ENCODE measurements around the gene KDM4D. TPM values are rescaled to one million over a fixed set of nuclear protein-coding genes. Genes with fewer than 3 reads are reported as not detected.
A peak's percentile ranks its signal among the peaks of the same experiment; 100 is the strongest.

KDM4D gene
- polyA plus RNA-seq, 1 of the 3 experiments (the other 2 are of a cell fraction), result 1.2 TPM

- POLR2A ChIA-PET, result no interaction called here
Observed at GRCh38 chr11:94934846-94935245, 38.7 kb upstream of the KDM4D start.

DNA sequence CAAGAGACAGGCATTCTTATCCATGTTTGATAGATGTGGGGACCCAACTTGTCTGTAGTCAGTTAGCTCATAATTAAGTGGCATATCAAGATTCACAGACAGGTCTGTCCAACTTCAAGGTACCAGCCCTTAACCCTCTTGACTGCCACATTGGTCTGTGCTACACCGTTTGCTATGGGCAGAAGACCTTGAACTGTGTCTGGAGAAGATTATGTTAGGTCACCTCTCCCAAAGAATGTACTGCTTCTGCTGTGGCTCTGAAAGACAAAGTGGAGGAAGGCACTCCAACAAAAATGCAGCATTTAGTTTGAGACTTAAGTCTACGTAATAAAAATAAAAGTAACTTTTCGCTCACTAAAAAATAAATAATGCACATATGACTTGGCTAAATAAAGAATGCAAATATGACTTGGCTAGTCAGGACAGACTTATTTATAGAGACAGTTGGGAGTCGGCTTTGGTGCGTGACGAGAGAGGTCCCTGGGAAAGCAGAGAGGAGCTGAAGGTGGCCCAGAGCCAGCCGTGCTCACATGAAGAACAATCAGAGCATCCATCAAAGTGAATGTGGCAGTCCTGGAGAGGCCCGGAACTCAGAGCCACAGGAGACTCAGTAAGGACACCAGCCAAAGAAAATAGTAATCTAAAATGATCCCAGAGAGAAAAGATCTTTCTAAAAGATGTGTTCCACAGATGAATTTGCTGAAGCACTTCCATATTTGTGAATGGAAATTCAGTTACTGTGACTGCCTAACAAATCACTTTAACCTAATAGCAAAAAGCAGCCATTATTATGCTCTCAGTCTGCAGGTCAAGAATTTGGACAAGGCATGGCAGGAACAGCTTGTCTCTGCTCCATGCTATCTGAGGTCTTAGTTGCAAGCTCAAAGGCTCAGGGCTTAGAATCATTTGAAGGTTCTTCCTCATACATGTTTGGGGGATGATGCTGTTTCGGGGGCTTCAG lies 35.1 kb upstream of the KDM4D start:
- no peaks in the 10 kb centered on the region for H3K9me2 ChIP-seq
- H3K4me3 ChIP-seq (ENCODE audit: low read depth in 2 of 2, low read length in 1 of 2), result no peak overlapping the region
- H3K36me3 ChIP-seq (replicated peaks in 1 of 2; ENCODE audit: control insufficient read depth in 1 of 2, insufficient read depth in 2 of 2, low read length in 1 of 2), result no peaks in the 10 kb centered on the region
- H3F3A ChIP-seq (replicated peaks; ENCODE audit: insufficient read depth), result peaks cover 34% of the 10 kb centered on the region
- no peaks in the 10 kb centered on the region for H3K9me3 ChIP-seq
- peak overlapping the region; percentile 84 to 96 for H3K27ac ChIP-seq (ENCODE audit: low read depth in 2 of 2, low read length in 1 of 2)
- H2AFZ ChIP-seq (ENCODE audit: low read depth), result 0 out of 2 replicates have a peak overlapping the region, but pooled peaks have one; percentile 50
- peaks cover 28 to 29% of the 10 kb centered on the region in 2 experiments for H3K4me1 ChIP-seq (ENCODE audit: control insufficient read depth in 1 of 2, insufficient read depth in 2 of 2, low read depth in 1 of 2, low read length in 1 of 2)
- ChIA-PET CTCF (no interaction called here), POLR2A (interaction anchor here (1.0 kb wide), 1 partner anchor 35 kb away, joined by 3 read pairs; the partner anchor contains the start of genes CWC15 and KDM4D)
- no peaks in the 10 kb centered on the region for H4K20me1 ChIP-seq (ENCODE audit: insufficient read depth)
- WGBS (ENCODE audit: low lambda C conversion rate), result 36% methylated on average over 9 of the region's 9 CpGs
- peak overlapping the region; percentile 41; the same call in 1 of the 2 replicates for H3K9ac ChIP-seq
- no peaks in the 10 kb centered on the region for H3K27me3 ChIP-seq (ENCODE audit: insufficient read depth)
- DNase-seq, result peak; percentile 24
- TF ChIP-seq TEAD4 (IDR thresholded peaks at IDR 0.05; ENCODE audit: borderline replicate concordance, insufficient read depth) (0 out of 2 replicates have a peak, but pooled peaks have one; percentile 30), TCF12 (IDR thresholded peaks at IDR 0.05) (peak; percentile 70), GATA2 (CRISPR knock-in tag; IDR thresholded peaks at IDR 0.05) (no peak), NFIC (IDR thresholded peaks at IDR 0.05; ENCODE audit: borderline replicate concordance) (peak; percentile 85), EP300 (IDR thresholded peaks at IDR 0.05; ENCODE audit: borderline replicate concordance in 1 of 2, low read depth in 1 of 2, low read length in 1 of 2) (peak in 1 of 2 experiments; percentile 40; a peak in 2 of 4 replicates), PBX3 (IDR thresholded peaks at IDR 0.05) (peak; percentile 90), JUND (IDR thresholded peaks at IDR 0.05) (peak; percentile 28; the same call in 1 of the 2 replicates), CHD2 (IDR thresholded peaks at IDR 0.05; ENCODE audit: low read length, partially characterized antibody) (no peak), YY1 (IDR thresholded peaks at IDR 0.05; ENCODE audit: low read depth) (no peak), ELF1 (IDR thresholded peaks at IDR 0.05) (no peak), RFX5 (IDR thresholded peaks at IDR 0.05; ENCODE audit: low read length) (no peak)
- TF ChIP-seq, protein P1, sequence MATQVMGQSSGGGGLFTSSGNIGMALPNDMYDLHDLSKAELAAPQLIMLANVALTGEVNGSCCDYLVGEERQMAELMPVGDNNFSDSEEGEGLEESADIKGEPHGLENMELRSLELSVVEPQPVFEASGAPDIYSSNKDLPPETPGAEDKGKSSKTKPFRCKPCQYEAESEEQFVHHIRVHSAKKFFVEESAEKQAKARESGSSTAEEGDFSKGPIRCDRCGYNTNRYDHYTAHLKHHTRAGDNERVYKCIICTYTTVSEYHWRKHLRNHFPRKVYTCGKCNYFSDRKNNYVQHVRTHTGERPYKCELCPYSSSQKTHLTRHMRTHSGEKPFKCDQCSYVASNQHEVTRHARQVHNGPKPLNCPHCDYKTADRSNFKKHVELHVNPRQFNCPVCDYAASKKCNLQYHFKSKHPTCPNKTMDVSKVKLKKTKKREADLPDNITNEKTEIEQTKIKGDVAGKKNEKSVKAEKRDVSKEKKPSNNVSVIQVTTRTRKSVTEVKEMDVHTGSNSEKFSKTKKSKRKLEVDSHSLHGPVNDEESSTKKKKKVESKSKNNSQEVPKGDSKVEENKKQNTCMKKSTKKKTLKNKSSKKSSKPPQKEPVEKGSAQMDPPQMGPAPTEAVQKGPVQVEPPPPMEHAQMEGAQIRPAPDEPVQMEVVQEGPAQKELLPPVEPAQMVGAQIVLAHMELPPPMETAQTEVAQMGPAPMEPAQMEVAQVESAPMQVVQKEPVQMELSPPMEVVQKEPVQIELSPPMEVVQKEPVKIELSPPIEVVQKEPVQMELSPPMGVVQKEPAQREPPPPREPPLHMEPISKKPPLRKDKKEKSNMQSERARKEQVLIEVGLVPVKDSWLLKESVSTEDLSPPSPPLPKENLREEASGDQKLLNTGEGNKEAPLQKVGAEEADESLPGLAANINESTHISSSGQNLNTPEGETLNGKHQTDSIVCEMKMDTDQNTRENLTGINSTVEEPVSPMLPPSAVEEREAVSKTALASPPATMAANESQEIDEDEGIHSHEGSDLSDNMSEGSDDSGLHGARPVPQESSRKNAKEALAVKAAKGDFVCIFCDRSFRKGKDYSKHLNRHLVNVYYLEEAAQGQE (IDR thresholded peaks at IDR 0.05; ENCODE audit: low read depth, low read length), result no peak
- H3K79me2 ChIP-seq (ENCODE audit: insufficient read depth), result no peaks in the 10 kb centered on the region
- peak overlapping the region; percentile 64 for H3K4me2 ChIP-seq

More at GRCh38 chr11:94934846-94935245, 38.7 kb upstream of the KDM4D start:
- peaks cover 29 to 34% of the 10 kb centered on the region in 2 experiments for H3K4me1 ChIP-seq (ENCODE audit: control insufficient read depth in 1 of 2, insufficient read depth in 2 of 2, low read depth in 1 of 2, low read length in 1 of 2)
- 51% methylated on average over 3 of the region's 3 CpGs for WGBS (ENCODE audit: low lambda C conversion rate)
- no peak for TF ChIP-seq MEF2A (IDR thresholded peaks at IDR 0.05; ENCODE audit: borderline replicate concordance, low read depth)
- no peak for TF ChIP-seq TEAD4 (IDR thresholded peaks at IDR 0.05; ENCODE audit: borderline replicate concordance, insufficient read depth)
- no peak for TF ChIP-seq TAF1 (IDR thresholded peaks at IDR 0.05; ENCODE audit: borderline replicate concordance, low read depth, low read length)
- TF ChIP-seq POLR2AphosphoS5 (IDR thresholded peaks at IDR 0.05; ENCODE audit: low read depth, low read length), result no peak
- TF ChIP-seq SIN3A (IDR thresholded peaks at IDR 0.05; ENCODE audit: borderline replicate concordance, low read depth, low read length), result no peak
- no peak; a peak in 1 of 4 replicates for TF ChIP-seq EP300 (IDR thresholded peaks at IDR 0.05; ENCODE audit: borderline replicate concordance in 1 of 2, low read depth in 1 of 2, low read length in 1 of 2)
- TF ChIP-seq GABPA (IDR thresholded peaks at IDR 0.05; ENCODE audit: low read depth), result no peak
- no peak overlapping the region for H3K4me2 ChIP-seq
- H3K27me3 ChIP-seq (ENCODE audit: insufficient read depth), result no peaks in the 10 kb centered on the region
- H3F3A ChIP-seq (replicated peaks; ENCODE audit: insufficient read depth), result peaks cover 47% of the 10 kb centered on the region
- H3K27ac ChIP-seq (ENCODE audit: low read depth in 2 of 2, low read length in 1 of 2), result peak overlapping the region; percentile 92
- H4K20me1 ChIP-seq (ENCODE audit: insufficient read depth), result no peaks in the 10 kb centered on the region
- H3K36me3 ChIP-seq (replicated peaks in 1 of 2; ENCODE audit: control insufficient read depth in 1 of 2, insufficient read depth in 2 of 2, low read length in 1 of 2), result no peaks in the 10 kb centered on the region
- no peak for DNase-seq
- H3K4me3 ChIP-seq (ENCODE audit: low read depth in 2 of 2, low read length in 1 of 2), result no peak overlapping the region
- no peaks in the 10 kb centered on the region for H3K79me2 ChIP-seq (ENCODE audit: insufficient read depth)
- no peak overlapping the region for H2AFZ ChIP-seq (ENCODE audit: low read depth)
- no peaks in the 10 kb centered on the region for H3K9me2 ChIP-seq
- H3K9ac ChIP-seq, result peak overlapping the region; percentile 10; the same call in 1 of the 2 replicates
- CTCF ChIA-PET, result interaction anchor here (1.0 to 1.5 kb wide), 3 partner anchors 10 to 311 kb away, joined by 3 to 5 read pairs (median 4); no protein-coding TSS in a partner anchor
- H3K9me3 ChIP-seq, result no peaks in the 10 kb centered on the region

Data from SK-N-SH (cell line).